Activated naive CD8-positive, alpha-beta T cell treated with anti-CD3 and anti-CD28 coated beads, Interleukin-2, amount 10 ng/mL, durations not matched to agents 7 days and 5 days (primary cell): ENCODE measurements around the gene RCAN2. TPM values are rescaled to one million over a fixed set of nuclear protein-coding genes. Genes with fewer than 3 reads are reported as not detected.

Source experiments
- ATAC-seq: fragments of 150-1000 bp; cut with Tn5 transposase; one replicate; pipeline ENCODE4 v1.10.0; 2021; ENCODE audit warnings: low read depth, moderate library complexity
- POLR2A ChIA-PET: fragments of 350-600 bp; sonication (Branson Sonifier 250); formaldehyde crosslinking; loops from one replicate; lab custom pipeline; 2021; ENCODE audit warnings: antibody characterized with exemption; lab: Charles Lee
- DNase-seq: peaks from one replicate; pipeline ENCODE4 v3.0.0; 2021
- H3K27ac Mint-ChIP-seq: one replicate; pipeline ENCODE4 v1.8.0; 2022; ENCODE audit warnings: mild to moderate bottlenecking, mixed read lengths
- H3K27me3 Mint-ChIP-seq: one replicate; pipeline ENCODE4 v1.8.0; 2022; ENCODE audit warnings: mild to moderate bottlenecking, moderate library complexity, mixed read lengths
- H3K36me3 Mint-ChIP-seq: one replicate; pipeline ENCODE4 v1.8.0; 2021; ENCODE audit warnings: mild to moderate bottlenecking, mixed read lengths
- H3K4me1 Mint-ChIP-seq: one replicate; pipeline ENCODE4 v1.8.0; 2021; ENCODE audit warnings: mixed read lengths
- H3K4me3 Mint-ChIP-seq: one replicate; pipeline ENCODE4 v1.8.0; 2022; ENCODE audit warnings: mild to moderate bottlenecking, moderate library complexity, mixed read lengths
- H3K9me3 Mint-ChIP-seq: one replicate; pipeline ENCODE4 v1.8.0; 2021; ENCODE audit warnings: mixed read lengths
- total RNA-seq, 2 experiments: library from RNA; stranded (reverse); gene quantifications; one replicate each; pipeline ENCODE4 v1.2.3, GENCODE V29; 2021

Gene RCAN2
- total RNA-seq: under 1 TPM; 0.37 to 0.53 TPM

DNA sequence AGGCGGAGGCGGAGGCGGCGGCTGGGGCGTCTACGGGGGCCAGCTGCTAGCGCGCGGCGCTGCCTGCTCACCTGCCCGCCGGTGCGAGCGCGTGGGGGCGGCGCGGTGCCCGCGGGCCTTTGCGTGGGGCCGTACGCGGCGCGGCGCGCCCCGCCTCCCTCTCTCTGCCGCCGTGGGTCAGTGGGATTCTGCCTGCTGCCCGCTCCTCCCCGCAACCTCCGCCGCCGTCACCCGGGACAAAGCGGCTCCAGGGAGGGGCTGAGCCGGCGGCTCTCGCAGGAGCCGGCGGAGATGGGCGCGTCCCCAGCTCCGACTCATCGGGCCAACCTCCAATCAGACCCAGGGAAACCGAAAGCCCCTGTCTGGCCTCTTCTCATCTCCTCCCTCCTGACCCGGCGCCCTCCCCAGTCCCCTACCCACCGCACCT is at the start of gene RCAN2:
RCAN2 (minus strand) TSS at position 249 of the 427 bp plus-strand sequence.
- peaks cover 77% of the 10 kb centered on the region for H3K27me3 Mint-ChIP-seq
- H3K4me1 Mint-ChIP-seq: peaks cover 7% of the 10 kb centered on the region
- no peaks in the 10 kb centered on the region for H3K9me3 Mint-ChIP-seq
- peak; percentile 66 for ATAC-seq
- H3K4me3 Mint-ChIP-seq: peak within 1 kb of the TSS; percentile 48
- no peak within 1 kb of the TSS for H3K27ac Mint-ChIP-seq
- DNase-seq: peak; percentile 52
- POLR2A ChIA-PET: no interaction called here
- H3K36me3 Mint-ChIP-seq: no peaks in the 10 kb centered on the region

DNA sequence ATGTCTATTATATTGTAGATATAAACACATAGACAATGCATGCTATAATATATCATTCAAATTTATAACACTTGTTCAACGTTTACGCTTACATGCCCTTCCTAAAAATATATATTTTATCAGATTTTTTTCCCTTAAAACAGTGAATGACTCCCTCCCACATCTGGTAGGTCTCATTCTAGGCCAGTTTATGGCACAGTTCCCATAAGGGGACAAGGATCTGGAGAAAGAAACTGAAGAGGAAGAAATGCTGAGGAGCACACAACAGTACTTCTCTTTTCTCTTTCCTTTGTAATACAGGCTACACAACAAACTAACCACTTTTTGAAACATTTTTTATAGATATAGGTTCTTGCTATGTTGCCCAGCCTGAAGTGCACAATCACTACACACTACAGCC is 48.6 kb upstream of the RCAN2 start:
- POLR2A ChIA-PET: no interaction called here
- Mint-ChIP-seq H3K4me1 (no peaks in the 10 kb centered on the region), H3K36me3 (no peaks in the 10 kb centered on the region), H3K27ac (no peak overlapping the region), H3K27me3 (peaks cover 3% of the 10 kb centered on the region), H3K4me3 (no peak overlapping the region), H3K9me3 (no peaks in the 10 kb centered on the region)
- ATAC-seq (no peak), DNase-seq (no peak)

DNA sequence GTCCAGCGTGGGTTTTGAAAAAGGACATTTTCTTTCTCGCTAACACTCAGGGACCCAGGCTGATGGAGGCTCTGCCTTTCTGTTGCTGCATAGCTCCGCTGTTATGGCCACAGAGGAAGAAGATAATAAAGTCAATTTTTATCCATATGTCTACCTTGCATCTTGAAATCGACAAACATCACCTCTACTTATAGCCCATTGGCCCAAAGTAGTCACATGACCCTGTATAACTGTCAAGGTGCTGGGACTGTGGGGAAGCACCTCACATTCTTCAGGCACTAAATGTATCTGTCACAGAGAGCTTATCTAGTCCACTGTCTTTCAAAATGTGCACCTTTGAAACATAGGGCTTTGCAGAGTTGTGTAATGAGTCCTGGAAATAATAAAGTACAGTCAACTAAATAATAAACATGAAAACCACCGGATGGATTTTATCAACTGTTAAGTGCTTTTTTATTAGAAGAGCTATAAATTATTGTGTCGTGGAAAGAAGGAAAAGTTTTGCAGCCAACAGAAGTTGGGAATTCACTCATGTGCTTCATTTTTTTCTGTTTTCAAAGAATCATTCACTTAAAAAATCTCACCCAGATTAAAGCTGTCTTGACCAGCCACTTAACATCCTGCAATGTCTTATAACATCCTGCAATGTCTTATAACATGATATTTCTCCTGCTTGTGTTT is 47.7 kb upstream of the RCAN2 start:
- Mint-ChIP-seq H3K9me3 (no peaks in the 10 kb centered on the region), H3K36me3 (no peaks in the 10 kb centered on the region), H3K4me3 (no peak overlapping the region), H3K4me1 (no peaks in the 10 kb centered on the region), H3K27ac (no peak overlapping the region), H3K27me3 (peaks cover 3% of the 10 kb centered on the region)
- ATAC-seq (no peak), DNase-seq (no peak)
- POLR2A ChIA-PET: no interaction called here

DNA sequence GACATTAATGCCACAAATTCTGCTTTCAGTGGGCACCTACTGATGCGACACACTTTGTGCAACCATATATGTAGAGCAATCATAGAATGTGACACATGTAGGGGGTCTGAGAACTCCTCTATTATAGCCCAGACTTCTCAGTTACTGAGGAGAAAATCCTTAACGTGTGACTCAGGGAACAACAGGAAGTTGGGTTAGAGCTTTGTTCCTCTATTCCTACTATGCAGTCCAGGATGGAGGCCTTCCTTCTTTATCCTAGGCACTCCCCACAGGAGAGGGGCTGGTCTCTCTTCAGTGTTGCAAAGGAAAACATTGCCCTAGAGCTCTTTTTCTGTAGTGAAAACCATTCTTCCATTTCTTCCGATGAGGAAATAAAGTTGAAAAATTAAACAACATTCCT is 39.6 kb upstream of the RCAN2 start:
- DNase-seq: no peak
- Mint-ChIP-seq H3K4me1 (no peaks in the 10 kb centered on the region), H3K27ac (no peak overlapping the region), H3K9me3 (no peaks in the 10 kb centered on the region), H3K4me3 (no peak overlapping the region), H3K36me3 (no peaks in the 10 kb centered on the region), H3K27me3 (peaks cover 3% of the 10 kb centered on the region)
- no peak for ATAC-seq
- POLR2A ChIA-PET: no interaction called here

DNA sequence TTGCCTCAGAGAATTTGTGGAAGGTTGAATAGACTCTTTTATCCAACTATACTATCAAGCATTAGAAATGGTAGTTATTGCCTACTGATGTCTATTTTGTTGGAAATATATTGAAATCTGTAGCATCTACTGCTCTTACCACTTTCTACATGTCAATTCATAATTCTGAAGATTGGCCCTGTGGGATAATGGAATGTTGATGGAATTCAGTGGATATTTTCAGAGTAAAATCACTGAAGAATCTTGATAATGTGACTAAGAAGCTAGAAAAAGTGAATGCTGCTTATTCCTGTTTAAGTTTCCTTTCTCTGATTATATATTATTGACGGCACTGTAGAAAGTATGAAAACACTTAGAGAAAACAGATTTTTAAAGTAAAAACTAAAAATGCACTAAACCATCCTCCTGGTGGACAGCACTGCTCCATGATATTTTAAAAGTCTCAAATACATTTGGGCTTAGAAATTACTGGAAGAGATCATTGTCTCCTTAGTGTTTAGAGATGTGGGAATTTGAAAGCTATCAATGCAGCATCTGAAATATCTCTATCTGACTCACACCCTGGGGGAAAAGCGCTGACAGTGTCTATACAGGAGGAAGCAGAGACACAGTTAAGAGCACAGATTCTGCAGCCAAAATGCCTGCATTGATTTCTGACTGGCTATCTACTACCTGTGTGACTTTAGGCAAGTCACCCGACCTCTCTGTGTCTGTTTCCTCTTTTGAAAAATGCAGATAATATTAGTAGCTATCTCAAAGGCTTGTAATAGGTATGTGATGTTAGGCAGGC is 37.9 kb upstream of the RCAN2 start:
- POLR2A ChIA-PET: no interaction called here
- ATAC-seq: no peak
- Mint-ChIP-seq H3K9me3 (no peaks in the 10 kb centered on the region), H3K27ac (no peak overlapping the region), H3K4me1 (no peaks in the 10 kb centered on the region), H3K27me3 (peaks cover 2% of the 10 kb centered on the region), H3K4me3 (no peak overlapping the region), H3K36me3 (no peaks in the 10 kb centered on the region)
- no peak for DNase-seq

DNA sequence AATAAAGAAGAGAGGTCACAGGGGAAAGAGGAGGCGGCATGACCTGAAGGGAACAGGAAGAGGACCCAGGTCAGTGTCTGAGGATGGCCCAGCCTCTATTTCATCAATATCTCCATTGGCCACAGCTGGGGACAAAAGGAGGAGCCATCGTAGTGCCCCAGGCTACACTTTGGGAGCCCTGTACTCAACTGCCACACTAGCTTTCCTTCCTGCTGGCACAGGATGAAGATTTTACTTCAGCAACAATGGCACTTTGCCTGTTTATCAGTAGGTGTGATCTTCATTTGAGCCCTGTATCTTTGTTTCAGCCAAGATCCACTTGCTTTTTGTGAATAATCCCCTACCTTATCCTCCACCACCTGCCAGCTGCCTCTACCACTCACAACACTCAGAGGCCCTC is 35.4 kb upstream of the RCAN2 start:
- Mint-ChIP-seq H3K27me3 (peaks cover 2% of the 10 kb centered on the region), H3K4me3 (no peak overlapping the region), H3K4me1 (no peaks in the 10 kb centered on the region), H3K27ac (no peak overlapping the region), H3K9me3 (no peaks in the 10 kb centered on the region), H3K36me3 (no peaks in the 10 kb centered on the region)
- ATAC-seq (no peak), DNase-seq (no peak)
- POLR2A ChIA-PET: no interaction called here

DNA sequence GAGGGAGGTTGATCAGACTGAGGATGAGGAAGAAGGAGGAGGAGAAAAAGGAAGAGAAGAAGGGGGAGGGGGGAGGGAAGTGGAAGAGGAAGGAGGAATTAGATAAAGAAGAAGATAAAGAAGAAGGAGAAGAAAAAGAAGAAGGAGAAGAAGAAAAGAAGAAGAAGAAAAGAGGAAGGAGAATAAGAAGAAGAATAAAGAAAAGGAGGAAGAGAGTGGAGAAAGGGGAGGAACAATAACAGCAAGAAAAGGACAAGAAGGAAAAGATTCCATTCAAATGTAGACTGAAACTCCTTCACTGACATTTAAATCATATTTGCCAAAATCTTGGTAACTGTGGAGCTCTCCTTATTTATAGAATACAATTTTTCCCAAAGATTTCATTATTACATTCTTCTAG is 34.3 kb upstream of the RCAN2 start:
- H3K27ac Mint-ChIP-seq: no peak overlapping the region
- ATAC-seq: no peak
- DNase-seq: no peak
- H3K4me3 Mint-ChIP-seq: no peak overlapping the region
- H3K9me3 Mint-ChIP-seq: no peaks in the 10 kb centered on the region
- no peaks in the 10 kb centered on the region for H3K36me3 Mint-ChIP-seq
- H3K27me3 Mint-ChIP-seq: peaks cover 4% of the 10 kb centered on the region
- POLR2A ChIA-PET: no interaction called here
- H3K4me1 Mint-ChIP-seq: no peaks in the 10 kb centered on the region

DNA sequence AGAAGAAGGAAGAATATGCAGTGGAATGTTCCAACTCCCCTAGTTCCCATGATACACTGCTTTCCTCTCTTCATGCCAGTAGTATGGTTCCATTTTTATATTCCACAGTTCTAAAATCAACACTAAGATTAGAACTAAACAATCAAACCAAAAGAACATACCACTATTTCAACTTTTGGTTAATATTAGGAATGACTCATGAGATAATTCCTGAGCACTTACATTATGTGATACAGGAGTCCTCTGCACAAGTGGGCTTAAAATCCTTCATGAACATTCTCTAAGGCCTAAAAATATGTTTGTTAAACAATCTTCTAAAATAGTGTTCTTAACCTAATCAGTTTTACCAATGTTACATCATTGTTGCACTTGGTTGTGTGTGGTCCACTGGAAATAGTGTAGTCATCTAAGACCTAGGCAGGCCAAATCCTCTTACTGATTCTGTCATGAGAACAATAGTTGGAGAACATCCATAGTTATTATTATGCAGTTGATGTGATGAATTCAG is 30.3 kb upstream of the RCAN2 start:
- H3K4me3 Mint-ChIP-seq: no peak overlapping the region
- no peaks in the 10 kb centered on the region for H3K4me1 Mint-ChIP-seq
- no peaks in the 10 kb centered on the region for H3K9me3 Mint-ChIP-seq
- DNase-seq (no peak), ATAC-seq (no peak)
- H3K27me3 Mint-ChIP-seq: peaks cover 4% of the 10 kb centered on the region
- no peaks in the 10 kb centered on the region for H3K36me3 Mint-ChIP-seq
- no peak overlapping the region for H3K27ac Mint-ChIP-seq
- POLR2A ChIA-PET: no interaction called here

DNA sequence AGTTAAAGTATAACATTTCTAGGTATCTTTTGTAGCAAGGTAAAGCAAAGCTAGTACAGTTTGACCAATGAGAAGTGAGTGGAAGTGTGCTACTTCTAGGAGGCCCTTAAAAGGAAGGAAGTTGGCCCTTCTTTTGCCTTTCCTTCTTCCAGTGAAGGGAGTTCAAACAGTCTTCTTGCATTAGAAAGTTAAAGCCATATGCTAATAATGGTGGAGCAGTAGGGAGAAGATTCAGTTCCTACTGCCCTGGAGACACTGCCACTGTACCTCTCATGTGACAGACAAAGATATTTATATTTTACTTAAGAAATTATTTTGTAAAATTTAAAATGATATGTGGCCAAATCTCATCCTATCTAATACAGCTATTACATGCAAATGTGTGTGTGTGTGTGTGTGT is 26.0 kb upstream of the RCAN2 start:
- H3K36me3 Mint-ChIP-seq: no peaks in the 10 kb centered on the region
- DNase-seq (no peak), ATAC-seq (no peak)
- H3K9me3 Mint-ChIP-seq: no peaks in the 10 kb centered on the region
- H3K27ac Mint-ChIP-seq: no peak overlapping the region
- POLR2A ChIA-PET: no interaction called here
- no peak overlapping the region for H3K4me3 Mint-ChIP-seq
- H3K27me3 Mint-ChIP-seq: peaks cover 11% of the 10 kb centered on the region
- no peaks in the 10 kb centered on the region for H3K4me1 Mint-ChIP-seq

DNA sequence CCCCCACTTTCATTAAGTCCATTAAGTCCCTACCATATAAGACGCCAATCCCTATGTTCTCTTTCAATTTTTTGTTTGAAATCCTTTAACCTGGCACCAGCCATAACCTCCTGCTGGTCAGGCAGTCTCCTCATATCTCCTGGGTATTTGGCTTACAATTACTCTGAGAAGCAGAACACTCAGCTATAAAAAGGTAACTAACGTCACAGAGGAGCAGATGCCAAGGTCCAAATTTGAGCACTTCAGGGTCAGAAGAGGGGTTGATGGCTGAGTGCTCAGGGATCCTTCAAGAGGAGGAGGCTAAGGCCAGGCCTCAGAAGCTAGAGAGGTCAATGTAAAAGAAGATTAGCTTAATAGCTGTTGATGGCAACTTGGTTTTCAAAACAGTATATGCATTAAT is 22.3 kb upstream of the RCAN2 start:
- DNase-seq (no peak), ATAC-seq (no peak)
- Mint-ChIP-seq H3K4me1 (no peaks in the 10 kb centered on the region), H3K9me3 (no peaks in the 10 kb centered on the region), H3K4me3 (no peak overlapping the region), H3K27ac (no peak overlapping the region), H3K27me3 (peaks cover 9% of the 10 kb centered on the region), H3K36me3 (no peaks in the 10 kb centered on the region)
- POLR2A ChIA-PET: no interaction called here

DNA sequence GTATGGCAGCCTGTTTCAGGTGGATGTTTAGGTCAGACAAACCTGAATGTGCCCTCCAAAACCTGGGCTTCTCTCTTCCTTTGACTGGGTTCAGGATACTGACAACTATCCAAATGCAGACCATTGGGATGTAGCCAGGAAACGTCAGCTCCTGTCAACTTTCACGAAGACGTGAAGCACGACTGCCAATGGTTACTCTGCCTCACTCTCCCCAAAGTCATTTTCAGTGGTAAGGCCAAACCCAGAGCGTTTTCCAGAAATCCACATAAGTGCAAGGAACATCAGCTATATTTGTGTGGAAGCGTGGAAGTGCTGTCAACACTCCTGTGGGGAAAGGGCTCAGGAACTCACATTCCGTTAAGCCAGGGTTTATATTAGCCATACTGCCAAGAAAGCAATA is 20.1 kb upstream of the RCAN2 start:
- ATAC-seq: no peak
- Mint-ChIP-seq H3K4me3 (no peak overlapping the region), H3K27ac (no peak overlapping the region), H3K4me1 (no peaks in the 10 kb centered on the region), H3K9me3 (no peaks in the 10 kb centered on the region), H3K27me3 (peaks cover 9% of the 10 kb centered on the region), H3K36me3 (no peaks in the 10 kb centered on the region)
- DNase-seq: no peak
- POLR2A ChIA-PET: no interaction called here

DNA sequence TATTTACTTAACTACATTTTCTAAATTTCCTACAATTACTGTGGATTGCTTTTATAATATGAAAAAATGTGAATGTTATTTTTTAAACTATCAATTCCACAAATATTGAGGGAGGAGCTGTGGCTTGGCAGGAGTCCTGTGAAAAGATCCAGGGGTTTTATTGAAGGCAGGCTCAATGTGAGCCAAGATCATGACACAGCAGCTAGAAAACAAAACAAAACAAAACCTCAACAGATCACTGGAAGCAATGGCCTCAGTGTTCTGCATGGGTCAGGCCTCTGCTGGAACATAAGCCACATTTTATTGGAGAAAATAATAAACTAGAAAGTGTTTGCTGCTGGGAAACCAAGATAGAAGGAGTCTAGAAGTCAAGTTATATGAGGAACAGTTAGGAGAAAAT is 19.4 kb upstream of the RCAN2 start:
- H3K9me3 Mint-ChIP-seq: no peaks in the 10 kb centered on the region
- no peak for DNase-seq
- H3K4me1 Mint-ChIP-seq: no peaks in the 10 kb centered on the region
- H3K36me3 Mint-ChIP-seq: no peaks in the 10 kb centered on the region
- POLR2A ChIA-PET: no interaction called here
- no peak overlapping the region for H3K4me3 Mint-ChIP-seq
- H3K27me3 Mint-ChIP-seq: peaks cover 4% of the 10 kb centered on the region
- no peak overlapping the region for H3K27ac Mint-ChIP-seq
- ATAC-seq: no peak

DNA sequence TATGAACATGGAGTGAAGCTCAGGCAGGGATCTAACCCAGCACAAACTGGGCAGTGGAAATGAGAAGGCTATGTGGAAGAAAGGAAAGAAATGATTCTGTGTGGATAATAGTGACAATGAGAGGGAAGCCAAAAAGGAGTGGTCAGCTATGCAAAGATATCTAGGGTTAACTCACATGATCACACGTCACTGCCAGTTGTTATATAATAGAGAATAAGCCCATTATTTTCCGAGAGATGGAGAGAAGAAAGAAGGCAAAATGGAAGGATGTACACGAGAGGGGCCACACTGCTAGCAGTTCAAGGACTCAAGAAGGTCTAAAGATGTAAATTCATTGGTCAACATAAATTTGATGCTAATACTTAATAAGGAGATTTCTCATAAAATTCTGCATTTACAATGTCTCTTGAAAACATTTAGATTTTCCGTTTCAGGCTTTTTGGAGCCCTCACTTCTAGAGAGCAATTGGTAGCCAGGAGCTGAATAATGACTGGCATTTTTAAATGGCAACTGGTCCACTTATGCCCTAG is 18.8 kb upstream of the RCAN2 start:
- POLR2A ChIA-PET: no interaction called here
- no peaks in the 10 kb centered on the region for H3K9me3 Mint-ChIP-seq
- H3K27ac Mint-ChIP-seq: no peak overlapping the region
- H3K4me3 Mint-ChIP-seq: no peak overlapping the region
- no peaks in the 10 kb centered on the region for H3K4me1 Mint-ChIP-seq
- peaks cover 3% of the 10 kb centered on the region for H3K27me3 Mint-ChIP-seq
- no peak for DNase-seq
- ATAC-seq: no peak
- no peaks in the 10 kb centered on the region for H3K36me3 Mint-ChIP-seq

DNA sequence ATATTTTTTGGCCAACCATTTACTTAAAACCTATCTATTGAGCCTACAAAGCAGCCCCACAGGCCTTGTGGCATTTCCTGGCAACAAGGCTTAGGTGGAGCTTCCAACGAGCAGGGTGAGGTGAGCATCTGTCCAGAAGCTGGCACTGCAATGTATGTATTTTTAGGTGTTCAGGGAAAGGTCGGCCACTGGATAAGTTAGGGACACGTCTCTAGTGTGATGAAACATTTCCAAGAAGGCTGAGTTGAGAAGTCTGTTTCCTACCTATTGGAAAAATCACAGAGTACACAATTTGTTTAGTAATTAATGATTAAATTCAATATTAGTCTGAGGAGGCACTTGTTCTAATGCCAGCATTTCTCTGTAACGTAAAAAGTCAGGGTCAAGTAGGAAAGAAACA is 17.8 kb upstream of the RCAN2 start:
- POLR2A ChIA-PET: no interaction called here
- Mint-ChIP-seq H3K4me1 (no peaks in the 10 kb centered on the region), H3K9me3 (no peaks in the 10 kb centered on the region), H3K36me3 (no peaks in the 10 kb centered on the region), H3K4me3 (no peak overlapping the region), H3K27me3 (peaks cover 3% of the 10 kb centered on the region), H3K27ac (no peak overlapping the region)
- no peak for ATAC-seq
- no peak for DNase-seq
